ENCODE results near the gene GNG7. TPM values are rescaled to one million over a fixed set of nuclear protein-coding genes. Genes with fewer than 3 reads are reported as not detected.

Gene GNG7
- 10 to 100 TPM; 25.3 to 38.7 TPM for total RNA-seq
- polyA plus RNA-seq (ENCODE audit: insufficient read depth, low read depth, low replicate concordance): 16.9 TPM
- long read RNA-seq, donor 1, full-length matches to known transcripts: 49 of 73 reads
- long read RNA-seq, donor 1, partial matches to known transcripts: 19 of 73 reads
- long read RNA-seq, donor 1, other reads (novel, unspliced or antisense): 5 of 73 reads
- long read RNA-seq, donor 2, full-length matches to known transcripts: 32 of 38 reads
- long read RNA-seq, donor 2, partial matches to known transcripts: 0 of 38 reads
- long read RNA-seq, donor 2, other reads (novel, unspliced or antisense): 6 of 38 reads

DNA sequence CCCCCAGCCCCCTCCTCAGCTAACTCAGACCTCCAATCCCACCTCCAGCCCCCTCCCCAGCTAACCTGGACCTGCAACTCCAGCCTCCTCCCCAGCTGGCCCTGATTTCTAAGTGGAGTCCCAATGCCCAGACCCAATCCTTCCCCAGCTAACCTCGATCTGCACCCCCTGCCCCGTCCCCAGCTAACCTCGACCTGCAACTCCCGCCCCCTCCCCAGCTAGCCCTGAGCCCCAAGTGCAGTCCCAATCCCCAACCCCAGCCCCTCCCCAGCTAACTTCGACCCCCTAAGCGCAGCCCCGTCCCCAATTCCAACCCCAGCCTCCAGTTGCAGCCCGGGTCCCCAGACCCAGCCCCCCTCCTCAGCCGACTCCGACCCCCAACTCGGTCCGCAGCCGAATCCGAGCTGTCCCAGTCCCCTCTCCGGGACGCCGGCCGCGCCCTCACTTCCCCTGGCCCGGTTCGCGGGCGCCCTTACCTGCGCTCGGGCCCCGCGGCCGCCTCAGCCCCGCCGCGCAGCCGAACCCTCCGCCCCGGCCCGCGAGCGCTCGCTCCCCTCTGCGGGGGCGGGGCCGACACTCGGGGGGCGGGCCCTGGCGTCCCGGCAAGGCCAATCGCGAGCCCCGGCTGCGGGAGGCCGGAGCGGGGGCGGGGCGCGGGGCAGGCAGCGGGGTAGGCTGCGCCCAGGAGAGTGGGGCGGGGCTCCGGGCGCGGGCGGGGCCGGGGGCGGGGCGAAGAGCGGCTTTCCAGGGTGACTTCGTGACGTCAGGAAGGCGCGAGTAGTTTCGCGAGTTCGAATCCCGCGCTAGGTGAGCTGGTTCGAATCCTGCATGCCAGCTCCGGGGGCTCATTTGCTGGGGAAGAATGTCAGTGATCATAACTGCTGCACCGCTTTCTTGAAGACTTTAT lies at the start of gene GNG7:
Gene GNG7 (minus strand): TSS at position 525 of the 907 bp plus-strand sequence. CDS start 182,006 bp downstream, outside the sequence.
- 2% methylated on average over 38 to 72 of the region's 77 CpGs for WGBS, 2 donors

GRCh38 chr19:2751438-2751830 lies 48.9 kb upstream of the GNG7 start:
- WGBS, 2 donors: 93 to 97% methylated on average over 20 to 21 of the region's 21 CpGs
- intact Hi-C loops (cut with DNase I; ENCODE audit: low total_unique reads): no loop called here
- Histone ChIP-seq H3K27ac (no peak overlapping the region), H3K9me3 (no peaks in the 10 kb centered on the region), H3K4me3 (no peak overlapping the region), H3K27me3 (no peaks in the 10 kb centered on the region), H3K36me3 (ENCODE audit: low read depth, missing control alignments) (no peaks in the 10 kb centered on the region), H3K4me1 (no peaks in the 10 kb centered on the region)
- DNase-seq: no peak
- TF ChIP-seq CTCF (IDR thresholded peaks at IDR 0.05) (no peak), POLR2A (IDR thresholded peaks at IDR 0.05) (no peak)

More for the DNA sequence above, at the start of gene GNG7:
- peaks cover 7% of the 10 kb centered on the region for H3K4me1 ChIP-seq
- H3K27ac ChIP-seq: peak within 1 kb of the TSS in 1 of 2 donors; percentile 53
- H3K9me3 ChIP-seq: no peaks in the 10 kb centered on the region
- peak within 1 kb of the TSS; percentile 62 to 72 for H3K4me3 ChIP-seq
- TF ChIP-seq CTCF (IDR thresholded peaks at IDR 0.05) (no peak), POLR2A (IDR thresholded peaks at IDR 0.05) (peak; percentile 5)
- no peaks in the 10 kb centered on the region for H3K27me3 ChIP-seq
- no peaks in the 10 kb centered on the region for H3K36me3 ChIP-seq (ENCODE audit: low read depth, missing control alignments)
- peak; percentile 96 for DNase-seq
- intact Hi-C loops (cut with DNase I; ENCODE audit: low total_unique reads): no loop called here

DNA sequence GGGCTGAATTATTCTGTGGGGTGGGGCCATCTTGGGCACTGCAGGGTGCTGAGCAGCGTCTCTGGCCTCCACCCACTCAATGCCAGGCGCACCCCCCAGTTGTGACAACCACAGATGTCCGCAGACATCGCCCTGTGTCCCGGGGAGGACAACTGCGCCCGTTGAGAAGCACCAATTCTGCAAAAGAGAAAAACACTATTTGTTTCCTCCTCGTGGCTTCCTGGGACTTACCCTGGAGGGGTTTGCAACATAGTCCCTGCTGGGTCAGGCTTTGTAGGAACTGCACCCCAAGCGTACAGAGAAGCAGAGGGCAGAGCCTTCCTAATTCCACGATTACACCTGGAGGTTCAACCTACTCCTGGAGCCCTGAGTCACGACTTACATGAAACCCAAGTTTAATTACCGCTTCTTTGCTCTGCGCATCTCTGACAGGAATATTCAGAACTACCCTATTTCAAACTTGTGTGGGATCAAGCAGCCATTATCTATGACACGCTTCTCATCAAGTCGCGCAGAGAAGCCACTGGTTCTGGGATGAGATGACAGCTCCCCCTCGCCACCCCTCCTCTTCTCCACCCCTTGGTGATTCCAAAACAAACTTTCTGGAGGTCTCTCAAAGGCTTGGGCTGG lies 48.4 kb upstream of the GNG7 start:
- no peak for DNase-seq
- no peak for TF ChIP-seq POLR2A (IDR thresholded peaks at IDR 0.05)
- no peak for TF ChIP-seq CTCF (IDR thresholded peaks at IDR 0.05)
- H3K9me3 ChIP-seq: no peaks in the 10 kb centered on the region
- no peaks in the 10 kb centered on the region for H3K27me3 ChIP-seq
- no peaks in the 10 kb centered on the region for H3K4me1 ChIP-seq
- H3K36me3 ChIP-seq (ENCODE audit: low read depth, missing control alignments): no peaks in the 10 kb centered on the region
- no peak overlapping the region for H3K27ac ChIP-seq
- H3K4me3 ChIP-seq: no peak overlapping the region
- intact Hi-C loops (cut with DNase I; ENCODE audit: low total_unique reads): no loop called here
- 73 to 86% methylated on average over 14 to 17 of the region's 17 CpGs for whole genome bisulfite sequencing, 2 donors

DNA sequence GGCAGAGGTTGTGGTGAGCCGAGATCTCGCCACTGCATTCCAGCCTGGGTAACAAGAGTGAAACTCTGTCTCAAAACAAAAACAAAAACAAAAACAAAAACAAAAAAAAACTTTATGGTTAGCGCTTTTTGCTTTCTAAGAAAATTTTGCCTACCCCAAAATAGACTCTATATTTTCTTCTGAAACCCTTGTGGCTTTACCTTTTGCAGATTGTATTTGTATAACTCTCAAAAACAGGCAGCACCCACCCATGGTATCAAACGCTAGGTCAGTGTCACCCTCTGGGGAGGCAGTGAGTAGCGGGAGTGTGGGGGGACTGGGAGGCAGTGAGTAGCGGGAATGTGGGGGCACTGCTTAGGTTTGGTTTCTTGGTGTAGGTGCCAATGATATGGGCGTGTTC lies 44.9 kb upstream of the GNG7 start:
- Histone ChIP-seq H3K4me1 (no peaks in the 10 kb centered on the region), H3K36me3 (ENCODE audit: low read depth, missing control alignments) (no peaks in the 10 kb centered on the region), H3K4me3 (no peak overlapping the region), H3K27ac (no peak overlapping the region), H3K9me3 (no peaks in the 10 kb centered on the region), H3K27me3 (no peaks in the 10 kb centered on the region)
- TF ChIP-seq POLR2A (IDR thresholded peaks at IDR 0.05) (no peak), CTCF (IDR thresholded peaks at IDR 0.05) (no peak)
- intact Hi-C loops (cut with DNase I; ENCODE audit: low total_unique reads): loop anchor here (5.0 kb wide), 1 partner anchor 95 kb away; no protein-coding TSS in a partner anchor
- WGBS, 2 donors: 88 to 90% methylated on average over 7 of the region's 7 CpGs
- no peak for DNase-seq

Data from testis (tissue), 5 donors.